ENCODE data around the gene KCNQ2. TPM values are rescaled to one million over a fixed set of nuclear protein-coding genes. Genes with fewer than 3 reads are reported as not detected.

KCNQ2 gene
- total and polyA plus RNA-seq, 3 donors from 2014 or later = 36.2 to 60.9 (median 49.2) TPM

DNA sequence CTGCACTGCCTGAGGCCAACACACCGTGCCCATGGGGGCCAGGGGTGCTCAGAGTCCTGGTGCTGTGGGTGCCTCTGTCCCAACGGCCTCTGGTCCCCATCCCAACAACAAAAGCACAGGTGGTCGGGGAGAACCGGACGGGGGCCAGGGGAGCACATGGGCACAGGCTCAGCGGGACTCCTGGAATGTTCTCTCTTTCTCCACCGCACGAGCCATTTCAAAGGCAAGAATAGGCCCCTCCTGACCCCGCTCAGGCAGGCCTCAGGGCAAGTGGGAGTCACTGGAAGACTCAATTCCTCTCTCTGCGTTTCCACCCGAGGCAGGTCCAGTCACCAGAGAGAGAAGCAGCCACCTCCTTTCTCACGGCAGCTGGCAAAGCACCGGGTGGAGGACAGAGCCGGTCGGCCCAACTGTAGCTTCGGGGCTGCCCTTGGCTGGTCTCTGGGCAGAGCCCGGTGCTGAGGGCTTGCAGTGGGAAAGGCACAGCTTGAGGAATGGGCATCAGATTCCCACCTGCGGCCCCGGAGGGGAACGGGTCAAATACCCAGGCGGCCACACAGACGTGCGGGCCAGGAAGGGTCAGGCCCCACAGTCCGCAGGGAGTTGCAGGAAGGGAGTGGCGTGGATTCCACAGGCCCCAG, 55.2 kb downstream of the KCNQ2 start:
- Histone ChIP-seq H3K4me3 (no peak overlapping the region), H3K27ac (no peak overlapping the region), H3K4me1 (no peaks in the 10 kb centered on the region), H3K27me3 (no peaks in the 10 kb centered on the region), H3K9me3 (no peaks in the 10 kb centered on the region), H3K36me3 (ENCODE audit: low read depth, missing control alignments) (no peaks in the 10 kb centered on the region)
- WGBS, 2 donors = 62 to 65% methylated on average over 12 to 23 of the region's 25 CpGs
- DNase-seq = no peak
- intact Hi-C loops (cut with DNase I; ENCODE audit: low total_unique reads) = no loop called here
- no peak for TF ChIP-seq POLR2A (IDR thresholded peaks at IDR 0.05)
- TF ChIP-seq, protein P1, sequence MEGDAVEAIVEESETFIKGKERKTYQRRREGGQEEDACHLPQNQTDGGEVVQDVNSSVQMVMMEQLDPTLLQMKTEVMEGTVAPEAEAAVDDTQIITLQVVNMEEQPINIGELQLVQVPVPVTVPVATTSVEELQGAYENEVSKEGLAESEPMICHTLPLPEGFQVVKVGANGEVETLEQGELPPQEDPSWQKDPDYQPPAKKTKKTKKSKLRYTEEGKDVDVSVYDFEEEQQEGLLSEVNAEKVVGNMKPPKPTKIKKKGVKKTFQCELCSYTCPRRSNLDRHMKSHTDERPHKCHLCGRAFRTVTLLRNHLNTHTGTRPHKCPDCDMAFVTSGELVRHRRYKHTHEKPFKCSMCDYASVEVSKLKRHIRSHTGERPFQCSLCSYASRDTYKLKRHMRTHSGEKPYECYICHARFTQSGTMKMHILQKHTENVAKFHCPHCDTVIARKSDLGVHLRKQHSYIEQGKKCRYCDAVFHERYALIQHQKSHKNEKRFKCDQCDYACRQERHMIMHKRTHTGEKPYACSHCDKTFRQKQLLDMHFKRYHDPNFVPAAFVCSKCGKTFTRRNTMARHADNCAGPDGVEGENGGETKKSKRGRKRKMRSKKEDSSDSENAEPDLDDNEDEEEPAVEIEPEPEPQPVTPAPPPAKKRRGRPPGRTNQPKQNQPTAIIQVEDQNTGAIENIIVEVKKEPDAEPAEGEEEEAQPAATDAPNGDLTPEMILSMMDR (IDR thresholded peaks at IDR 0.05) = no peak

DNA sequence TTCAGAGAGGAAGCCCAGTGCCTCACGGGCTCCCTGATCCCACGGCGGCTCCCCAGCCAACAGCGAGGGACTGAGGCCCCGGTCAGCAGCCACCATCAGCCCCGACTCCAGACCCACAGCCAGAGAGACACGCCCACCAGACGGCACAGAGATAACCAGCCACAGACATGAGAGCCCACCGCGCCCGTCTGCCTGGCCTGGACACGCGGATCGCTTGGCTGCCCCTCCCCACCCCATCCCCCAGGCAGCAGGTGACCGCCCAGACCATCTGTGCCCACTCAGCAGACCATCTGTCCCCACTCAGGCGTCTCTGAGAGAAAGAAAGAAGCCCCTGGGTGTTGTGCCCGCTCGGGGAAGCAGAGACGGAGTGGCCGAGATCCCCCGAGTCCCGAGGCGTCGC, 55.8 kb downstream of the KCNQ2 start:
- Histone ChIP-seq H3K4me1 (no peaks in the 10 kb centered on the region), H3K27ac (no peak overlapping the region), H3K9me3 (no peaks in the 10 kb centered on the region), H3K27me3 (no peaks in the 10 kb centered on the region), H3K4me3 (no peak overlapping the region), H3K36me3 (ENCODE audit: low read depth, missing control alignments) (no peaks in the 10 kb centered on the region)
- DNase-seq = no peak
- WGBS, 2 donors = 85 to 86% methylated on average over 14 to 24 of the region's 24 CpGs
- TF ChIP-seq, protein P1 (IDR thresholded peaks at IDR 0.05) = no peak
- TF ChIP-seq POLR2A (IDR thresholded peaks at IDR 0.05) = no peak
- intact Hi-C loops (cut with DNase I; ENCODE audit: low total_unique reads) = no loop called here

- intact Hi-C loops (cut with DNase I; ENCODE audit: low total_unique reads) = no loop called here
- Histone ChIP-seq H3K9me3 (no peaks in the 10 kb centered on the region), H3K36me3 (ENCODE audit: low read depth, missing control alignments) (no peaks in the 10 kb centered on the region), H3K4me1 (no peaks in the 10 kb centered on the region), H3K27ac (no peak overlapping the region), H3K4me3 (no peak overlapping the region), H3K27me3 (no peaks in the 10 kb centered on the region)
- no peak for DNase-seq
- WGBS, 2 donors = 71 to 76% methylated on average over 15 to 32 of the region's 32 CpGs
- TF ChIP-seq POLR2A (IDR thresholded peaks at IDR 0.05) = no peak
- TF ChIP-seq, protein P1 (IDR thresholded peaks at IDR 0.05) = no peak
Observed at GRCh38 chr20:63415647-63416391, 56.6 kb downstream of the KCNQ2 start.

DNA sequence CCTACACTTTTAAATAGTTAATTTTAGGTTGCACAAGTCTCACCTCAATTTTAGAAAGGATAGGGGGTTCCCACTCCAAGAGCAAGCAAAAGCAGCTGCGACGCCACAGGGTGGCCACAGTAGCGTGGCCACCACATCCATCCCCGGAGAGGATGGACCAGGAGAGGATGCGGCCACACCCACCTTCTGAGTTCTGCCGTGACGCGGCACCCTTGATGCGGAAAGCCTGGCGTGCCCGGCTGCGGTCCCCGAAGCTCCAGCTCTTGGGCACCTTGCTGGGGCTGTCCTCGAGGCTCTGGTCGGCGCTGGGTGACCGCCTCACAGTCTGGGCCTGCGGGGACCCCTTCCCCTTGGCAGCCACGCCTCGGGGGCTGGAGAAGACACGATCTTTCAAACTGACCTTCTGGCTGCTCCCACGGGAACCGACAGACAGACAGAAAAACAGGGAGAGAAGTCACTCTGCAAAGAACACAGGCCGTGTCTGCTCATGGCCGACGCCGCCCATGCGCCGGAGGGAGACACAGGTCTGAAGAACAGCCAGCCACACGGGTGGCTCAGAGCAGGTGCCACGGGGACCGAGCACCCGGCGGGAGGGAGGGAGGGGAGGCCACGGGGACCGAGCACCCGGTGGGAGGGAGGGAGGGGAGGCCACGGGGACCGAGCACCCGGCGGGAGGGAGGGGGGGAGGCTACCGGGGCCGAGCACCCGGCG, 57.6 kb downstream of the KCNQ2 start:
- WGBS, 2 donors = 81 to 92% methylated on average over 9 to 37 of the region's 45 CpGs
- H3K27ac ChIP-seq = no peak overlapping the region
- H3K4me1 ChIP-seq = no peaks in the 10 kb centered on the region
- H3K36me3 ChIP-seq (ENCODE audit: low read depth, missing control alignments) = no peaks in the 10 kb centered on the region
- H3K27me3 ChIP-seq = no peaks in the 10 kb centered on the region
- no peaks in the 10 kb centered on the region for H3K9me3 ChIP-seq
- intact Hi-C loops (cut with DNase I; ENCODE audit: low total_unique reads) = no loop called here
- no peak overlapping the region for H3K4me3 ChIP-seq
- TF ChIP-seq POLR2A (IDR thresholded peaks at IDR 0.05) = no peak
- TF ChIP-seq, protein P1 (IDR thresholded peaks at IDR 0.05) = no peak
- no peak for DNase-seq

Measured in testis (tissue), 3 donors.